AG10803 (cell line): ENCODE data around the gene C1orf159.

Experiments used
- DNase-seq: peaks from one replicate; pipeline ENCODE4 v3.0.0; 2010; ENCODE audit warnings: low read depth
- H3K4me3 ChIP-seq: 2 replicates; pipeline ENCODE4 v1.5.1; 2011; ENCODE audit warnings: mild to moderate bottlenecking, low read length, control low read depth
- TF ChIP-seq, protein P1 (sequence below): conservative IDR thresholded peaks from 2 replicates; pipeline ENCODE4 v1.5.1; 2011; ENCODE audit warnings: mild to moderate bottlenecking, low read length, control low read depth, inconsistent platforms

C1orf159 gene

DNA sequence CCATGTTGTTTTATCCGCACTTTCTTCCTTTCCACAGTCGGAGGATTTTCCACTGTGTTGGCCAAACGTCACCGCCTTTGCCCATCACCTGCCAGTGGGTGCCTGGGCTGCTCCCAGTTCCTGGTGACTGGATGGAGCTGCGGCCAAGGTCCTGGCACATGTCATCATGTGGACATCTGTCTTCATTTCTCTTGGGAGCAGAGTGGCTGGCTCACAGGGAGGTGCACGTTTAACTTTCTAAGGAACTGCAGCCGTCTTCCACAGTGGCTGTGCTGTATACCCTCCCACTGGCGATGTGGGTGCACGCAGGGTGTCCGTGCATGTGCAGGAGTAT, 22.3 kb downstream of the C1orf159 start:
- no peak for DNase-seq
- H3K4me3 ChIP-seq, result no peak overlapping the region
- TF ChIP-seq, protein P1, sequence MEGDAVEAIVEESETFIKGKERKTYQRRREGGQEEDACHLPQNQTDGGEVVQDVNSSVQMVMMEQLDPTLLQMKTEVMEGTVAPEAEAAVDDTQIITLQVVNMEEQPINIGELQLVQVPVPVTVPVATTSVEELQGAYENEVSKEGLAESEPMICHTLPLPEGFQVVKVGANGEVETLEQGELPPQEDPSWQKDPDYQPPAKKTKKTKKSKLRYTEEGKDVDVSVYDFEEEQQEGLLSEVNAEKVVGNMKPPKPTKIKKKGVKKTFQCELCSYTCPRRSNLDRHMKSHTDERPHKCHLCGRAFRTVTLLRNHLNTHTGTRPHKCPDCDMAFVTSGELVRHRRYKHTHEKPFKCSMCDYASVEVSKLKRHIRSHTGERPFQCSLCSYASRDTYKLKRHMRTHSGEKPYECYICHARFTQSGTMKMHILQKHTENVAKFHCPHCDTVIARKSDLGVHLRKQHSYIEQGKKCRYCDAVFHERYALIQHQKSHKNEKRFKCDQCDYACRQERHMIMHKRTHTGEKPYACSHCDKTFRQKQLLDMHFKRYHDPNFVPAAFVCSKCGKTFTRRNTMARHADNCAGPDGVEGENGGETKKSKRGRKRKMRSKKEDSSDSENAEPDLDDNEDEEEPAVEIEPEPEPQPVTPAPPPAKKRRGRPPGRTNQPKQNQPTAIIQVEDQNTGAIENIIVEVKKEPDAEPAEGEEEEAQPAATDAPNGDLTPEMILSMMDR, result no peak

DNA sequence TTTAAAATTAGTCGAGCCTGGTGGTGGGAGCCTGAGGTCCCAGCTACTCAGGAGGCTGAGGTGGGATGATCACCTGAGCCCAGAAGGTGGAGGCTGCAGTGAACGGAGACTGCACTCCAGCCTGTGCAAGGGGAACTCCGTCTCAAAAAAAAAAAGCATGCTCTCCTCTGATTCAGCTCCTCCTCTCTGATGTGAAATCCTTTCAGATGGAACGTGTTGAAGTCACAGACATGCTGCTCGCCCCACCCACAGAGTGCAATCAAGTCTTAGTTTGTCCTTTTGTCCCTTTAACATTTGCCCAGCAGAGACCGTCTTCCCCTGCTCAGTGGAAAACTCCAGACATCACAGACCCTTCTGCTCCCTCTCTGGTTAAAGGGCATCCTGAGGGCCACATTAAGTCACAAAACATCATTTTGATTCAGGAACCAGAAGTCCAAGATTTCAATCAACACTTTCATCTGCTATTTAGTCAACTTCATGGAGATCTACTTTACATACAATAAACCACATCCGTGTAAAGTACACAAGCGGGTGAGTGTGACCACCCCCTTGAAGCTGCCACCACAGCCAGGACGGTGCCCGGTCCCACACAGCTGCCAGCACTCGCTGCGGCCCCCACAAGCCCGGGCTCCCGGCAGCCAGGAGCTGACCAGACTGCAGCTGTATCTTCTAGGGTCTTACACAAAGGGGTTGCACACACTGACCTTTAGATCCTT, 22.8 kb downstream of the C1orf159 start:
- DNase-seq, result no peak
- TF ChIP-seq, protein P1, result no peak
- H3K4me3 ChIP-seq, result no peak overlapping the region

DNA sequence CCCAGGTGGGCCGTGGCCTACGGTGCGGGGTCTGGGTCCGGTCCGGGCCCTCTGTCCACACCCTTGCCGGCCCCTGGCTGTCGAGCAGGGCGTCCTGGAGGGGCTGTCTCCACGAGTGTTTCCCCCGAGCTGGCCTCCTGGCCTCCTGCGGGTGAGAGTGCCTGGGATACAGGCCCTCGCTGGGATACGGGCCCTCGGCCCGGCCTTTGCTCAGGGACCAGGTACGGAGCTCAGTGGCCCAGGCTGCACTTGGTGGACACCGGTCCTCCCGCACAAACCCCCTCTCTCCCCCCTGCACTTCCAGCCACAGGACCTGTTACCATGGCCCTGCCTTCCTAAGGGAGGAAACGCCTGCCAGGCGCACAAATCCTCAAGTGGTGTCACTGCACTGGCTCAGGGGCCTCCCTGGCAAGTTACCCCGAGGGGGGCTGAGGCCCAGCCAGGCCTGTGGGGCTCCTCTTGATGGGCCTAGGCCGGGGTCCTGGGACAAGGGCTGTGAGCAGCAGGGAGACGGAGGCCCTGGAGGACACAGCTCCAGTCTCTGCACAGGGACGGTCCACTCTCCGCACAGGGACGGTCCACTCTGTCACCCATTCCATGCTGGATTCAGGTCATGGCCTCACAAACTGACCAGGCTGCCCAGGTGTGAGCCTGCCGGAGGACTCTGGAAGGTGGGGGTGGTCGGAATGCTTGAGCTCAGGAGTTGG, 23.6 kb downstream of the C1orf159 start:
- TF ChIP-seq, protein P1, result no peak
- no peak for DNase-seq
- no peak overlapping the region for H3K4me3 ChIP-seq

GRCh38 chr1:1091344-1092148, 24.3 kb downstream of the C1orf159 start:
- no peak overlapping the region for H3K4me3 ChIP-seq
- TF ChIP-seq, protein P1, result no peak
- DNase-seq, result no peak

DNA sequence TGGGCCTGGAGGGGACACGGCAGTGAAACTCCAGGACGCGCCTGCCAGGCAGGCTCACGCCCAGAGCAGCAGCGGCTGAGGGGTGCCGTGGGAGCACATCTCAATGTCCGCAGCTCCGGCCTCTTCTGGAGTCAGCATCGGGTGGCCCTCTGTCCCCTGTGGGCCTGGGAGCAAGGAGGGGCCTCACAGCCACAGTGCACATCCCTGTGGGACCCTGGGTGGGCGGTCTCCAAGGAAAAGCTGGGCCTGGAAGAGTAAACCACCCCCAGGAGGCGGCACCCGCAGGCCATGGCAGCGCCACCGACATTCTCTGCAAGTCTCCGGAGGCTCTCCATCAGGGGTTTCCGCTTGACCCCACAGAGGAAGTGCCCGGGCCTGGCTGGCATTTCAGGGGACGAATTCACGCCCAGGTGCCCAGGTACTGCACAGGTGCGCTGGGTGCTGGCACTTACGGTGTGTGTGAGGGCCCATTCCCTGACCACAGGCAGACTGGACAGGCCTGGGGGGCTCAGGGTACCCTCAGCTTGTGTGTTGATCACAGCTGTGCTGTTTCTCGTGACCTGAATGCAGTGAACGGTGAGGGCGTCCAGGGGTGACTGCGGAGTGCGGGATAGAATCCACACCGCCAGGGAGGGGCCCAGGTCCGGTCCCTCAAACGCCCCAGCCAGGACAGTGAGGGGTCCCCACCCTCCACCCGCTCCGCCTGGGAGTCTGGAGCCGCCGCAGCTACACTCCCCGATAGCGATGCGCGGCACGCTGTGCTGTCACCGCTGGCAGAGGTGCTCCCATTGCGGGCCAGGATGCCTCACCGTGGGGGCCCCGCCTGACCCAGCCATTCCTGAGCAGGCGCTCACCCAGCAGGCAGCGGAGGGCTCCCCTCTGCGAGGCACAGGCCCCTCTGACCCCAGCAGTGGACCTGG, 25.2 kb downstream of the C1orf159 start:
- TF ChIP-seq, protein P1, result no peak
- H3K4me3 ChIP-seq, result no peak overlapping the region
- no peak for DNase-seq

- no peak for DNase-seq
- no peak overlapping the region for H3K4me3 ChIP-seq
- TF ChIP-seq, protein P1, result no peak
Observed at GRCh38 chr1:1089731-1090423, 26.0 kb downstream of the C1orf159 start.
